WTC11 (cell line): ENCODE data around the gene RUVBL2.

ENCODE experiments used
- CREM ChIP-seq: sonication (generic); formaldehyde crosslinking; IDR thresholded peaks from 2 replicates; pipeline ENCODE4 v1.8.1; 2022; ENCODE audit warnings: mild to moderate bottlenecking, missing genetic modification reagents, moderate library complexity
- SMAD4 ChIP-seq: sonication (generic); formaldehyde crosslinking; IDR thresholded peaks from 2 replicates; pipeline ENCODE4 v1.8.0; 2022; ENCODE audit warnings: mild to moderate bottlenecking, missing genetic modification reagents
- ZNF232 ChIP-seq: sonication (generic); formaldehyde crosslinking; IDR thresholded peaks from 2 replicates; pipeline ENCODE4 v1.8.0; 2022; ENCODE audit warnings: mild to moderate bottlenecking, missing genetic modification reagents
- TF ChIP-seq, protein P1 (sequence below): fragments of 200-600 bp; IDR thresholded peaks from 2 replicates; pipeline ENCODE4 v1.8.0; 2022; ENCODE audit warnings: antibody characterized with exemption
- TF ChIP-seq, protein P2 (sequence below): sonication (generic); formaldehyde crosslinking; conservative IDR thresholded peaks from 2 replicates; pipeline ENCODE4 v1.8.1; 2023; ENCODE audit warnings: mild to moderate bottlenecking, low read depth, missing genetic modification reagents, moderate library complexity
- TF ChIP-seq, protein P3 (sequence below): sonication (generic); formaldehyde crosslinking; IDR thresholded peaks from 2 replicates; pipeline ENCODE4 v1.8.1; 2022; ENCODE audit warnings: missing genetic modification reagents, borderline replicate concordance

DNA sequence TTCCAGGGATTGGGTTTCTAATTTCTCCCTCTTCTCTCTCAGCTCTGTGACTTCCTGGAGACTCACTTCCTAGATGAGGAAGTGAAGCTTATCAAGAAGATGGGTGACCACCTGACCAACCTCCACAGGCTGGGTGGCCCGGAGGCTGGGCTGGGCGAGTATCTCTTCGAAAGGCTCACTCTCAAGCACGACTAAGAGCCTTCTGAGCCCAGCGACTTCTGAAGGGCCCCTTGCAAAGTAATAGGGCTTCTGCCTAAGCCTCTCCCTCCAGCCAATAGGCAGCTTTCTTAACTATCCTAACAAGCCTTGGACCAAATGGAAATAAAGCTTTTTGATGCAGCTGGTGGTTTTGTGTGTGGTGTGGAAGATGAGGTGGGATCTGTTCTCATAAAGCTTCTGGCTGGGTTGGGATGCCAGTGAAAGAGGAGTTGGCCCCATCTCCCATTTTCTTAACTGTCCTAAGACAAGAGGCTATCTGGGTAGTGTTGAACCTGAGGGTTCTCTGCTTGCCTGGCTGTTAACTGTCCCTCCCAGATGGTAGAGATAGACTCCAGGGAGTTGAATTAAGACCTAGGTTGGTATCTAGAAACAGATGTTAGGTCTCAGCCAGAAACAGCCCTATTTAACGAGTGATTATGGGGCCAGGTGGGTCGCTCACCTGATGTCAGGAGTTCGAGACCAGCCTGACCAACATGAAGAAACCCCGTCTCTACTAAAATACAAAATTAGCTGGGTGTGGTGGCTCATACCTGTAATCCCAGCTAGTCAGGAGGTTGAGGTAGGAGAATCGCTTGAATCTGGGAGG is 26.9 kb upstream of the RUVBL2 start:
- TF ChIP-seq CREM (CRISPR knock-in tag): no peak
- TF ChIP-seq, protein P1, sequence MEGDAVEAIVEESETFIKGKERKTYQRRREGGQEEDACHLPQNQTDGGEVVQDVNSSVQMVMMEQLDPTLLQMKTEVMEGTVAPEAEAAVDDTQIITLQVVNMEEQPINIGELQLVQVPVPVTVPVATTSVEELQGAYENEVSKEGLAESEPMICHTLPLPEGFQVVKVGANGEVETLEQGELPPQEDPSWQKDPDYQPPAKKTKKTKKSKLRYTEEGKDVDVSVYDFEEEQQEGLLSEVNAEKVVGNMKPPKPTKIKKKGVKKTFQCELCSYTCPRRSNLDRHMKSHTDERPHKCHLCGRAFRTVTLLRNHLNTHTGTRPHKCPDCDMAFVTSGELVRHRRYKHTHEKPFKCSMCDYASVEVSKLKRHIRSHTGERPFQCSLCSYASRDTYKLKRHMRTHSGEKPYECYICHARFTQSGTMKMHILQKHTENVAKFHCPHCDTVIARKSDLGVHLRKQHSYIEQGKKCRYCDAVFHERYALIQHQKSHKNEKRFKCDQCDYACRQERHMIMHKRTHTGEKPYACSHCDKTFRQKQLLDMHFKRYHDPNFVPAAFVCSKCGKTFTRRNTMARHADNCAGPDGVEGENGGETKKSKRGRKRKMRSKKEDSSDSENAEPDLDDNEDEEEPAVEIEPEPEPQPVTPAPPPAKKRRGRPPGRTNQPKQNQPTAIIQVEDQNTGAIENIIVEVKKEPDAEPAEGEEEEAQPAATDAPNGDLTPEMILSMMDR: no peak
- TF ChIP-seq, protein P2, sequence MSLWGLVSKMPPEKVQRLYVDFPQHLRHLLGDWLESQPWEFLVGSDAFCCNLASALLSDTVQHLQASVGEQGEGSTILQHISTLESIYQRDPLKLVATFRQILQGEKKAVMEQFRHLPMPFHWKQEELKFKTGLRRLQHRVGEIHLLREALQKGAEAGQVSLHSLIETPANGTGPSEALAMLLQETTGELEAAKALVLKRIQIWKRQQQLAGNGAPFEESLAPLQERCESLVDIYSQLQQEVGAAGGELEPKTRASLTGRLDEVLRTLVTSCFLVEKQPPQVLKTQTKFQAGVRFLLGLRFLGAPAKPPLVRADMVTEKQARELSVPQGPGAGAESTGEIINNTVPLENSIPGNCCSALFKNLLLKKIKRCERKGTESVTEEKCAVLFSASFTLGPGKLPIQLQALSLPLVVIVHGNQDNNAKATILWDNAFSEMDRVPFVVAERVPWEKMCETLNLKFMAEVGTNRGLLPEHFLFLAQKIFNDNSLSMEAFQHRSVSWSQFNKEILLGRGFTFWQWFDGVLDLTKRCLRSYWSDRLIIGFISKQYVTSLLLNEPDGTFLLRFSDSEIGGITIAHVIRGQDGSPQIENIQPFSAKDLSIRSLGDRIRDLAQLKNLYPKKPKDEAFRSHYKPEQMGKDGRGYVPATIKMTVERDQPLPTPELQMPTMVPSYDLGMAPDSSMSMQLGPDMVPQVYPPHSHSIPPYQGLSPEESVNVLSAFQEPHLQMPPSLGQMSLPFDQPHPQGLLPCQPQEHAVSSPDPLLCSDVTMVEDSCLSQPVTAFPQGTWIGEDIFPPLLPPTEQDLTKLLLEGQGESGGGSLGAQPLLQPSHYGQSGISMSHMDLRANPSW (CRISPR knock-in tag): no peak
- no peak for TF ChIP-seq SMAD4 (CRISPR knock-in tag)
- no peak for TF ChIP-seq ZNF232
- TF ChIP-seq, protein P3, sequence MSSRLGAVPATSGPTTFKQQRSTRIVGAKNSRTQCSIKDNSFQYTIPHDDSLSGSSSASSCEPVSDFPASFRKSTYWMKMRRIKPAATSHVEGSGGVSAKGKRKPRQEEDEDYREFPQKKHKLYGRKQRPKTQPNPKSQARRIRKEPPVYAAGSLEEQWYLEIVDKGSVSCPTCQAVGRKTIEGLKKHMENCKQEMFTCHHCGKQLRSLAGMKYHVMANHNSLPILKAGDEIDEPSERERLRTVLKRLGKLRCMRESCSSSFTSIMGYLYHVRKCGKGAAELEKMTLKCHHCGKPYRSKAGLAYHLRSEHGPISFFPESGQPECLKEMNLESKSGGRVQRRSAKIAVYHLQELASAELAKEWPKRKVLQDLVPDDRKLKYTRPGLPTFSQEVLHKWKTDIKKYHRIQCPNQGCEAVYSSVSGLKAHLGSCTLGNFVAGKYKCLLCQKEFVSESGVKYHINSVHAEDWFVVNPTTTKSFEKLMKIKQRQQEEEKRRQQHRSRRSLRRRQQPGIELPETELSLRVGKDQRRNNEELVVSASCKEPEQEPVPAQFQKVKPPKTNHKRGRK: no peak
